Fibroblast of lung (primary cell): ENCODE data around the gene TSSK3. TPM values are rescaled to one million over a fixed set of nuclear protein-coding genes. Genes with fewer than 3 reads are reported as not detected.

ENCODE experiments used
- DNase-seq, 2 donors: peaks; one replicate each; pipeline versions ENCODE4 v3.0.0 to v3.0.0-alpha.2; 2010; ENCODE audit warnings: low read depth in 2 of 2
- H2AFZ ChIP-seq: 2 replicates; pipeline ENCODE4 v1.5.1; 2012; ENCODE audit warnings: low read length, control low read depth, inconsistent platforms
- H3K27ac ChIP-seq: 2 replicates; pipeline ENCODE4 v1.5.1; 2011; ENCODE audit warnings: low read length, control low read depth; ENCODE audit not compliant: insufficient read depth
- H3K27me3 ChIP-seq: 2 replicates; pipeline ENCODE4 v1.5.1; 2011; ENCODE audit warnings: mild to moderate bottlenecking, low read length; ENCODE audit not compliant: control insufficient read depth, insufficient read depth
- H3K36me3 ChIP-seq: 2 replicates; pipeline ENCODE4 v1.5.1; 2011; ENCODE audit warnings: low read length; ENCODE audit not compliant: control insufficient read depth, insufficient read depth
- H3K4me1 ChIP-seq: 2 replicates; pipeline ENCODE4 v1.5.1; 2011; ENCODE audit warnings: low read length; ENCODE audit not compliant: control insufficient read depth, insufficient read depth; ENCODE audit errors: extremely low read depth
- H3K4me2 ChIP-seq: 2 replicates; pipeline ENCODE4 v1.5.1; 2011; ENCODE audit warnings: low read length, control low read depth; ENCODE audit not compliant: insufficient read depth; ENCODE audit errors: extremely low read depth
- H3K4me3 ChIP-seq, 4 experiments: fragments of 200-600 bp in 1 of 4; sonication (generic) in 1 of 4; replicated peaks in 1 of 4; 2 replicates each; pipeline ENCODE4 v1.5.1; 2011 to 2016; ENCODE audit warnings: low read length in 4 of 4, low read depth in 3 of 4, mild to moderate bottlenecking in 3 of 4, control low read depth in 2 of 4, inconsistent platforms in 1 of 4, mixed read lengths in 1 of 4; ENCODE audit not compliant: insufficient read depth in 1 of 4; ENCODE audit errors: control extremely low read depth in 1 of 4
- H3K79me2 ChIP-seq: 2 replicates; pipeline ENCODE4 v1.5.1; 2012; ENCODE audit warnings: mild to moderate bottlenecking, low read length, inconsistent platforms; ENCODE audit not compliant: control insufficient read depth, insufficient read depth
- H3K9ac ChIP-seq: 2 replicates; pipeline ENCODE4 v1.5.1; 2011; ENCODE audit warnings: mild to moderate bottlenecking, low read length, control low read depth; ENCODE audit not compliant: insufficient read depth
- H3K9me3 ChIP-seq: 2 replicates; pipeline ENCODE4 v1.5.1; 2012; ENCODE audit warnings: low read depth, low read length; ENCODE audit not compliant: control insufficient read depth, insufficient read depth
- H4K20me1 ChIP-seq: 2 replicates; pipeline ENCODE4 v1.5.1; 2011; ENCODE audit warnings: low read length; ENCODE audit not compliant: control insufficient read depth, insufficient read depth; ENCODE audit errors: extremely low read depth
- EZH2 ChIP-seq: IDR thresholded peaks from 2 replicates; pipeline ENCODE4 v1.5.1; 2012; ENCODE audit warnings: low read length, control low read depth, mild to moderate bottlenecking; ENCODE audit errors: missing control alignments
- polyA plus RNA-seq, 2 donors: library from polyadenylated mRNA; depleted of rRNA in 1 of 2; stranded (reverse) in 1 of 2; unstranded in 1 of 2; fragments of >200 nt; gene quantifications; 2 replicates each; pipeline ENCODE4 v1.2.1, GENCODE V29; 2011 to 2012; ENCODE audit warnings: missing spikeins in 1 of 2
- total RNA-seq: library from RNA; depleted of rRNA; stranded (reverse); fragments of >200 nt; gene quantifications from 2 replicates; pipeline ENCODE4 v1.2.1, GENCODE V29; 2014
- TF ChIP-seq, protein P1 (sequence below), 2 donors: IDR thresholded peaks in 1 of 2; conservative IDR thresholded peaks in 1 of 2; 1 replicate in 1 of 2; 2 replicates in 1 of 2; pipeline ENCODE4 v1.5.1; 2011 to 2012; ENCODE audit warnings: low read length in 2 of 2, control low read depth in 1 of 2, inconsistent platforms in 1 of 2, low read depth in 1 of 2, mild to moderate bottlenecking in 1 of 2

Gene TSSK3
- total and polyA plus RNA-seq, 2 donors (not counting 1 experiment from before 2014, with no cell fraction given) = 0.50 to 0.58 TPM

DNA sequence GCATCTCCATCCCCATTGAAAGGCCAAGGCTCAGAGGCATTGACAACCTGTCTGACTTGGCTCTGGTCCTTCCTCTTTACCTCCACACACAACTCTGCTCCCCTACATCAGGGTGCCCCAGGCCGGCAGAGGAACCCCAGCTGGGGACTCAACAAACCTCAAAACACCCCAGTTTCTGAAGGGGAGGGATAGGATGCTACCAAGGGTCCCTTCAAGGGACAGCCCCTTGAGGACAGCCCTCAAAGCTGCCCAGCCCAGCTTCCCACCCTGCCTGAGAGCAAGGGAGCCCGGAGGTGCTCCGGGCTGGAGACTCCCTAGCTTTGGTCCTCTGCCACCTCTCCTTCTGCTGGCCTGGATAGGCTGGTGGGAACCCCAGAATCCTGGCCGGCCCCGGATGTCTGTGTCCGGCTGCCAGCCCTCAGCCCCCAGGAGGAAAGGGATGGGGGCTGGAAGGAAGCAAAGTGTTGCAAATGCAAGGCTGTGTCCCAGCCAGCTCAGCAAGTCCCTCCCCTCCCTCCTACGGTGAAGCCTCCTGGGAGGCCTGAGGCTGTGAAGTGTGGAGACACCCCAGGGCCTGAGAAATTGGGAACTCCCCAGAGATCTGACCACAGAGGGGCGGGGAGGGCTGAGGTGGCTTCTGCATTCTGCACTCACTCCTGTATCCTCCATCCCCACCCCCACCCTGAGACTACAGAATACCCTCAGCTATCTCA, 25.2 kb upstream of the TSSK3 start:
- Histone ChIP-seq H3K27me3 (peaks cover 3% of the 10 kb centered on the region), H3K9me3 (no peaks in the 10 kb centered on the region), H3K36me3 (peaks cover 2% of the 10 kb centered on the region), H2AFZ (no peak overlapping the region), H3K4me3 (no peak overlapping the region), H3K27ac (no peak overlapping the region), H3K4me1 (peaks cover 5% of the 10 kb centered on the region), H3K9ac (no peak overlapping the region), H4K20me1 (no peaks in the 10 kb centered on the region), H3K79me2 (peaks cover 5% of the 10 kb centered on the region), H3K4me2 (no peak overlapping the region)
- peak in 1 of 2 donors; percentile 53 for DNase-seq
- no peak for TF ChIP-seq EZH2
- TF ChIP-seq, protein P1, sequence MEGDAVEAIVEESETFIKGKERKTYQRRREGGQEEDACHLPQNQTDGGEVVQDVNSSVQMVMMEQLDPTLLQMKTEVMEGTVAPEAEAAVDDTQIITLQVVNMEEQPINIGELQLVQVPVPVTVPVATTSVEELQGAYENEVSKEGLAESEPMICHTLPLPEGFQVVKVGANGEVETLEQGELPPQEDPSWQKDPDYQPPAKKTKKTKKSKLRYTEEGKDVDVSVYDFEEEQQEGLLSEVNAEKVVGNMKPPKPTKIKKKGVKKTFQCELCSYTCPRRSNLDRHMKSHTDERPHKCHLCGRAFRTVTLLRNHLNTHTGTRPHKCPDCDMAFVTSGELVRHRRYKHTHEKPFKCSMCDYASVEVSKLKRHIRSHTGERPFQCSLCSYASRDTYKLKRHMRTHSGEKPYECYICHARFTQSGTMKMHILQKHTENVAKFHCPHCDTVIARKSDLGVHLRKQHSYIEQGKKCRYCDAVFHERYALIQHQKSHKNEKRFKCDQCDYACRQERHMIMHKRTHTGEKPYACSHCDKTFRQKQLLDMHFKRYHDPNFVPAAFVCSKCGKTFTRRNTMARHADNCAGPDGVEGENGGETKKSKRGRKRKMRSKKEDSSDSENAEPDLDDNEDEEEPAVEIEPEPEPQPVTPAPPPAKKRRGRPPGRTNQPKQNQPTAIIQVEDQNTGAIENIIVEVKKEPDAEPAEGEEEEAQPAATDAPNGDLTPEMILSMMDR (conservative IDR thresholded peaks at IDR 0.05 in 1 of 2, IDR thresholded peaks at IDR 0.05 in 1 of 2; ENCODE audit: low read depth in 1 of 2, low read length in 2 of 2) = no peak

DNA sequence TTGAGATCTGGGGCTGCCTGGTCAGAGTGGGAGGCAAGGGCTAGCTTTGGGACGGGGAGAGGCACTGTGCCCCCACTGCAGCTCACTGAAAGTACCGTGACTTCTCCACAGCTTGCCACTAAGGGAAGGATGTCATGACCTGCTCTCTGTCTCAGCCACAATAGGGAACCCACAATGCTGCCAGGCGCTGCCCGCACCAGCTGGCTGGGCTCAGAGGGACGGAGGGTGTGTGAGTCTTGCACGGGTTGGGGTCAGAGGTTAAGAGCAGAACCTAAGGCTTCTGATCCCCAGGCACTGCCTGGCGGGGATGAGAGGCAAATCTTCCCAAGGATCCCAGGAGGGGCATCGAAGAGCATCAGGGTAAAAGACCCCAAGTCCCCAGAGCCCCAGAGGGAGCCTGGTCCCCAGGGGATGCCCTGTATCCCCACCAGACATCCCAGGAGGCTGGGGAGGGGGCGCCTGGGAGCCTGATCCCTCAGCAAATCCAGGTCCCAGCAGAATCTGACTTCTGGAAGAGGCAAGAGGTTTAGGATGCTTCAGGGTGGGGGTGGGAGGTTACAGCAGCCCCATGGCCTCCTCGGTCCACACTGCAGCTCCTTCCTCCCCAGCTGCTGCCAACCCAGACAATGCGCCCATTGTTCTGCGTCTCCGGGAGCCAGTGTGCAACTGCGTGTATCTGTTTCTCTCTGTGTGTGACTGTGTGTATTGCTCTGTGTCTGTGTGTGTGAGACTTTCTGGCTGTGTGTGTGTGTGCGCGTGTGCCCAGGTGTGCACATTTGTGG, 24.3 kb upstream of the TSSK3 start:
- H2AFZ ChIP-seq = no peak overlapping the region
- DNase-seq = peak in 1 of 2 donors; percentile 68

DNA sequence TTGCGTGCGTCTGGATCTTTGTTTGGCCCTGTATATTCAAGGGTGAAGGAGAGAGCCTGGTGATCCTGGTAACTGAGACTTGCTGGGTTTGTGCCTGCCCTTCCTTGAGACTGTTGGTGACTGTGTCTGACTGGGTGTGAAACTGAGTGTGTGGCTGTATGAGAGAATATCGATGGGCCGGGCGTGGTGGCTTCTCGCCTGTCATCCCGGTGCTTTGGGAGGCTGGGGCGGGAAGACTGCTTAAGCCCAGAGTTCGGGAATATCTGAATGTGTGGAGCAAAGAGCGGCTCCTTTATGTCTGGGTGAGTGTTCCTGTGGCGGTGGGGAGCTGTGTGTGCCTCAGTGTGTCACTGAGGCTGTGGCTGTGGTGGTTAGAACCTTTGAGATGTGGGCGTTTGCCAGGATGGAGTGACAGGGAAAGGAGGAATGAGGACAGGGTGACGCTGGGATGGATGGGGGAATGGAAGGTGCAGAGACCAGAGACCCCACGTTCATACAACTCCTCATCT, 23.6 kb upstream of the TSSK3 start:
- no peaks in the 10 kb centered on the region for H3K36me3 ChIP-seq
- H3K79me2 ChIP-seq = peaks cover 5% of the 10 kb centered on the region
- no peak overlapping the region for H3K4me3 ChIP-seq
- no peak overlapping the region for H3K9ac ChIP-seq
- no peak for DNase-seq
- no peak for TF ChIP-seq EZH2
- TF ChIP-seq, protein P1 (conservative IDR thresholded peaks at IDR 0.05 in 1 of 2, IDR thresholded peaks at IDR 0.05 in 1 of 2; ENCODE audit: low read depth in 1 of 2, low read length in 2 of 2) = no peak
- H2AFZ ChIP-seq = no peak overlapping the region
- H3K4me1 ChIP-seq = peaks cover 5% of the 10 kb centered on the region
- no peak overlapping the region for H3K27ac ChIP-seq
- H3K9me3 ChIP-seq = no peaks in the 10 kb centered on the region
- H3K4me2 ChIP-seq = no peak overlapping the region
- H3K27me3 ChIP-seq = peaks cover 3% of the 10 kb centered on the region
- H4K20me1 ChIP-seq = no peaks in the 10 kb centered on the region

More for the DNA sequence above, 24.3 kb upstream of the TSSK3 start:
- Histone ChIP-seq H3K27ac (no peak overlapping the region), H3K4me3 (no peak overlapping the region), H3K4me1 (peaks cover 5% of the 10 kb centered on the region), H3K79me2 (peaks cover 5% of the 10 kb centered on the region), H3K9ac (no peak overlapping the region), H3K9me3 (no peaks in the 10 kb centered on the region), H4K20me1 (no peaks in the 10 kb centered on the region), H3K36me3 (no peaks in the 10 kb centered on the region), H3K27me3 (peaks cover 3% of the 10 kb centered on the region), H3K4me2 (no peak overlapping the region)
- TF ChIP-seq, protein P1 (conservative IDR thresholded peaks at IDR 0.05 in 1 of 2, IDR thresholded peaks at IDR 0.05 in 1 of 2; ENCODE audit: low read depth in 1 of 2, low read length in 2 of 2) = no peak
- TF ChIP-seq EZH2 = no peak
